Astrocyte of the cerebellum (primary cell): ENCODE data around the gene UCN2.
A peak's percentile ranks its signal among the peaks of the same experiment; 100 is the strongest.

Experiments used
- DNase-seq: peaks from one replicate; pipeline ENCODE4 v3.0.0-alpha.2; 2011; ENCODE audit warnings: low read depth
- H3K4me3 ChIP-seq: 2 replicates; pipeline ENCODE4 v1.5.1; 2011; ENCODE audit warnings: mild to moderate bottlenecking, low read depth, low read length, moderate library complexity
- in situ Hi-C: cut with HindIII; loops from 2 replicates; pipeline ENCODE4 v1.10.0; 2017; ENCODE audit warnings: low sequenced_read_pairs
- TF ChIP-seq, protein P1 (sequence below): IDR thresholded peaks from 2 replicates; pipeline ENCODE4 v1.5.1; 2012; ENCODE audit warnings: low read length, low read depth, moderate library complexity, mild to moderate bottlenecking; ENCODE audit errors: missing control alignments

The UCN2 gene

DNA sequence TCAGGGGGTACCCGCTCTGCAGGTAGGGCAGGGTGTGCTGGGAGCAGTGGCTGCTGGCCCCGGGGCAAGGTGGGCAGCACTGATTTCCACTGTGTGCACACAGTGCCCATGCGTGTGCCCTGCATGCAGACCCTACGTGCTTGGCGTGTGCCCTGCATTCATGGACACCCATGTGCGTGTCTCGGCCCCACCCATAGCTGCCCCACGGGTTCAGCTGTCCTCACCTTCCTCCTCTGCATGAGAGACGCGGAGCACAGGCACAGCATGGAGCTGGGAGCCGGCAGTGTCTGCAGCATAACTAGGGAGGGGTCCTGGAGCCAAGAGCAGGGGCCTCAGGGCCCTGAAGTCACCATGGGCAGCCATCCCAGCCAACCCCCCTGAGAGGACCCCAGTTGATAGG is 1.6 kb upstream of the UCN2 start:
- DNase-seq: no peak
- in situ Hi-C loops: no loop called here
- TF ChIP-seq, protein P1, sequence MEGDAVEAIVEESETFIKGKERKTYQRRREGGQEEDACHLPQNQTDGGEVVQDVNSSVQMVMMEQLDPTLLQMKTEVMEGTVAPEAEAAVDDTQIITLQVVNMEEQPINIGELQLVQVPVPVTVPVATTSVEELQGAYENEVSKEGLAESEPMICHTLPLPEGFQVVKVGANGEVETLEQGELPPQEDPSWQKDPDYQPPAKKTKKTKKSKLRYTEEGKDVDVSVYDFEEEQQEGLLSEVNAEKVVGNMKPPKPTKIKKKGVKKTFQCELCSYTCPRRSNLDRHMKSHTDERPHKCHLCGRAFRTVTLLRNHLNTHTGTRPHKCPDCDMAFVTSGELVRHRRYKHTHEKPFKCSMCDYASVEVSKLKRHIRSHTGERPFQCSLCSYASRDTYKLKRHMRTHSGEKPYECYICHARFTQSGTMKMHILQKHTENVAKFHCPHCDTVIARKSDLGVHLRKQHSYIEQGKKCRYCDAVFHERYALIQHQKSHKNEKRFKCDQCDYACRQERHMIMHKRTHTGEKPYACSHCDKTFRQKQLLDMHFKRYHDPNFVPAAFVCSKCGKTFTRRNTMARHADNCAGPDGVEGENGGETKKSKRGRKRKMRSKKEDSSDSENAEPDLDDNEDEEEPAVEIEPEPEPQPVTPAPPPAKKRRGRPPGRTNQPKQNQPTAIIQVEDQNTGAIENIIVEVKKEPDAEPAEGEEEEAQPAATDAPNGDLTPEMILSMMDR: no peak
- H3K4me3 ChIP-seq: no peak overlapping the region

DNA sequence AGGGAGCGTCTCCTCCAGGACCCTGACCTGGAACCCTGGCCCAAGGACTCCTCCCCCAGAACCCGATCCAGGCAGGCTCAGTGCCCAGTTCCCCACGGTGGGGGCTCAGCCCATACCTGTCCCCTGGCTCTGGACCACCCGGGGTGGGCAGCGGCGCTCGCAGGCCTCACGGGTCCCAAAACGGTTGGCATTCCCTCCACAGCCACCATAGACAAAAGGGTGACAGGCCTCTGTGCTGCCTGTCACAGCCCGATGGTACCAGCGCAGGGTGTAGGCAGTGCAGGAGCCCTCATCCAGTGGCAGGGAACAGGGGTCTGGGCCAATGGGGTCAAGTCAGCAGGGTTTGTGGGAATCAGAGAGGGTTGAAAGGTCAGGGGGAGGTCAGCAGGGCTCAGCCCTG is 1.1 kb upstream of the UCN2 start:
- in situ Hi-C loops: no loop called here
- TF ChIP-seq, protein P1: no peak
- H3K4me3 ChIP-seq: no peak overlapping the region
- DNase-seq: no peak

DNA sequence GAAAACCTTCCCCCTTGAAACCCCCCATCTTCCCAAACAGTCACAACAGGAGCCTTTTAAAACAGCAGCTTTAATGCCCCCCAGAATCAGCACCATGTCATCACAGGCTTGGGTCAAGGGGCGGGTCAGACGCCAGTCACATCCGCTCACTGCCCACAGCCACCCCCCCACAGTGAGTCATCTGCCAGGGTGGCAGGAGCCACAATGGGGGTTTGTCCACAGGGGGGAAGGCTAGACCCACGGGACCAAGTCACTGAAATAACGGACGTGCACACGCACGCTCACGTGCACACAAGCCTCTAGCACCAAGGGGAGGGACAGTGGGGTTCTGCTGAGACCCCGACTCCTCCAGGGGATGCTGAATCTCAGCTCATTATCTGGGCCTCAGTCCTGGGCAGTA is 441 bp upstream of the UCN2 start:
- in situ Hi-C loops: no loop called here
- no peak overlapping the region for H3K4me3 ChIP-seq
- TF ChIP-seq, protein P1: no peak
- DNase-seq: no peak

DNA sequence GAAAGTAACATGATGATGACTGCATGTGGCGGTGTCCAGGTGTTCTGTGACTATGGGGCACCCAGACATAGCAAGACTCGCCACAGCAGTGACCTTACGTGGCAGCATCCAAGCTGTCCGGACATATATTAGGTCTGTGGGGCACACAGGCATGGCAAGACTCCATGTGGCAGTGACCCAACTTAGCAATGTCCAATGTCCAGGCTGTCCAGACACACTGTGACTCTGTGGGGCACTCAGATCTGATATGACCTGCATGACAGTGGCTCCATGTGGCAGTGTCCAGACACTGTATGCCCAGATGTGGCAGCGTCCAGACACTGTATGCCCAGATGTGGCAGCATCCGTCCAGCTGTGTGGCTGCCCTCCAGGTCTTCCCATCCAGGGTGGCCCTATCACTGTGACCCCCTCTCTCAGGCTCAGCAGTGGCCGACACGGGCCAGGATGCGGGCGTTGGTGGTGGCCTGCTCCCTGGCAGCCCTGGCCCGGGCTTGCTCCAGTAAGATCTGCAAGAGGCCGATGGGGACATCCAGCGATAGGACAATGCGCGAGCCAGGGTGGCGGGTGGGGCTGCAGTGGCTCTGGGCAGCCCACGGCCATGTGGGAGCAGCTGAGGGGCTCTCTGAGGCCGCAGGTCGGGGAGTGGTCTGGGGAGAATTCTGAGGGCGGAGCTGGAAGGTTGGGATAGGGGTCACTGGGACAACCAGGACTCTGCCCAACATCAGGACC is 1.1 kb downstream of the UCN2 start:
- H3K4me3 ChIP-seq: no peak overlapping the region
- TF ChIP-seq, protein P1: no peak
- in situ Hi-C loops: no loop called here
- no peak for DNase-seq

DNA sequence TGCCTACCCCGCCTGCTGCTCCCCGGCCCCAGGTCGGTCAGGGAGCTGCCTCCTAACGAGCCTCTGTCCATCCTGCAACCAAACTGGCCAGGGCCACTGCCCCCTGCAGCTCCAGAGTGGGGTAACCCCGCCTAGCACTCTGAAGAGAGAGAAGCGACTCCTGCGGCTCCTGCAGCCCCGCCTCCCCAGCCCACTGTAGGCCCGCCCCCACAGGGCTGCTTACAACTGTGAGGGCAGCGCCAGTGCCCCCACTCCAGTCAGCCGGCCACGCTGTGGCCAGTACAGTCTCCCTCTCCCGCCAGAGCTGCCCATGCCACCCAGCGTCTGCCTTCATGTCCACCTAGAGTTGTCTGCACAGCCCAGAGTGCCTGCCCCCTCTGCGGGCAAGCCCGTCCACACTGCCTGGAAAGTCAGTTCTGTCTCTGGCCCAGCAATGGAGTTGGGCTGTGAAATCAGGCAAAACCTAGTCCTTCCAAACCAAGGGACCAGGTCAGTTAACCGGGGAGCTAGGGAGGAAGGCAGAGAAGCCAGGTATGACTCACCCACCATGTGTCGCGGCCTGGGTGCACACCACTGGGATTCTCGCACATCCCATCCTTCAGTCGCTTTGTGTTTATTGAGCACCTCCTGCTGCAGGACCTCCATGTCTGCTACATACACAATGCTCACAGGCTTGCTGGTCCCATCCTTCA is 2.4 kb downstream of the UCN2 start:
- H3K4me3 ChIP-seq: peak overlapping the region; percentile 14
- DNase-seq: no peak
- TF ChIP-seq, protein P1: peak; percentile 27
- in situ Hi-C loops: no loop called here

DNA sequence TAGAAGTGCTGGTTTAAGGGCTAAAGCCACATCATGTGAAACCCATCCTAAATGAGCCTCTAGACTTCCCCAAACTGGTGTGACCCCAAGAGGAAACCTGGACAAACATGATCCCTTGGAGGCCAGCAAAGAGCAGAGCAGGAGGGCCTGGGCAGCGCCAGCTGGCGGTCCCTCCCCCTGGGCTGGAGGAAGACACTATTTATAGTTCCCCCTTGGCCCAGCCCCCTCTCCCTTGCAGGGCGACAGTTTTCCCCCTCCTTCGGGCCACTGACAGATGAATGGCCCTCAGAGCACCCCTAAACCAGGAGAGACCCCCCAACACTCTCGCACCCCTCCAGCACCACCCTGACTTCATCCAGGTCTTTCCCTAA is 2.9 kb downstream of the UCN2 start:
- TF ChIP-seq, protein P1: no peak
- in situ Hi-C loops: no loop called here
- peak overlapping the region; percentile 14 for H3K4me3 ChIP-seq
- DNase-seq: no peak
